NCI-H2029 treated with DMSO at 0.1 percent for 48 hours (cell line): ENCODE results near the gene SLC35F3.

Experiments used
- DNase-seq: peaks from one replicate; lab custom pipeline; 2025; lab: John Stamatoyannopoulos, UW

Gene SLC35F3

GRCh38 chr1:233972951-233973635 is 68.6 kb downstream of the SLC35F3 start:
- no peak for DNase-seq

DNA sequence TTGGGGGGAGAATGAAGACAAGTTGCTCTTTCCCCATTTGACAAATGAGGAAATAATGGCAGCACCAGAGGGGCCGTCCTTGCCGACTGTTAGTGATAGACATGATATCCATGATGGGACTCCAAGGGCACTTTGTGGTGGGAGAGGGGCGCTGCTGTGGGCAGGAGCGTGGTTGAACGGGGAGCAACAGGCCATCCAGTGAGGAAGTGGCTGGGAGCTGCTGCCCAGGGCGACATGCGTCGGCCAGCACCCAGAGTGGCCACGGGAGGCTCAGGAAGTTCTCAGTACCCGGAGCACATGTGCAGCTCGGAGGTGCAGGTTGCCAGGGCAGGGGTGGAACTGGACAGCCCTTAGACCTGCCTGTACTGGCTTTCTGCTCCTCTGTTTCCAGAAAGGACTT is 71.0 kb downstream of the SLC35F3 start:
- DNase-seq, result no peak

DNA sequence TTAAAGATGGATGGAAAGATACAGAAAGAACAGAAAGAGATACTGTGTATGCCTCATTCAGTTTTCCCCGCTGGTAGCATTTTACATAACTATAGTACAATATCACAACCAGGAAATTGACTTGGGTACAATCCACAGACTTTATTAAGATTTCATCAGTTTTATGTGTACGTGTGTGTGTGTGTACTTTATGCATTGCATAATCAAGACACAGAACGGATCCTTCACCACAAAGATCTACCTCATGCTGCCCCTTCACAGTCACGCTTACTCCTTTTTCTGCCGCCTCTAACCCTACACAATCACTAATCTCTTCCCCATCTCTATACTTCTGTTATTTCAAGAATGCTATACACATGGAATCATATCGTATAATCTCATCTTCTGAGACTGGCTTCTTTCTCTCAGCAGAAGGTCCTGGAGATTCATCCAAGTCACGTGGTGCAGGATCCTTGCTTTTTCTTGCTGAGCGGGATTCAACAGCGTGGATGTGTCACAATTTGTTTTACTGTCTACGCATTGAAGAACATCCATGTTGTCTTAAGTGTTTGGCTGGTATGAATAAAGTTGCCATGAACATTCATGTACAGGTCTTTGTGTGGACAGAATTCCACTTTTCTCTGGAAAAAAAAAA is 76.7 kb downstream of the SLC35F3 start:
- DNase-seq, result no peak

DNA sequence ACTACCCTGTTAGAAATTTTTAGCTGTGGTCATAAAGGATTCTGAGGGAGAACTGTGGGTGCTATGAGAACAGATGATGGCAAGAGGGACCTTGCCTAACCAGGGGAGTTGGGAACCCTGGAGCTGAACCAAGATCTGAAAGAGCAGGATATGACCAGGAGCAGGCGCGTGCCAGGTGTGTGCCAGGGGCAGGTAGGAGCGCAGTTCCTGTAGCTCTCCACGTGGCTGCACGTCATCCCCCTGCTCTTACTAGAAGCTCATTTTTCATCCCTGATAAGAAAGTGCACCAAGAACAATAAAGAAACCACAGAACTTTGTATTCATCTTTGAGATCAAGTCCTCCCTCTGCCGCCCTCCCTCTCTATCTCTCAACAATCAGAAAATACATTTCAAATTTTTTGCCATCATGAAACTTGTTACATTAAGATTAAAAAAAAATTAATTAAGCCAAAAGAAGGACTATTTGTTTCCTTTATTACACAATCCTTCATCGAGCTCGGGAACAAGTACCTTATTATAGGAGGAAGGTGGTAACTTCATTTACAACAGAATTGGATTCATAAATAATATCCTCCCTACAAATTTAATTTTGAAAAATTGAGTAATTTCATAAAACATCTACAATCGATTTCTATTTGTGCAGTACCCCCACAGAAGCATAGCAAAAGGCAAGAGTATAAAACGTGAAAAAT is 78.5 kb downstream of the SLC35F3 start:
- no peak for DNase-seq

- DNase-seq, result no peak
Measured at GRCh38 chr1:233983811-233984210, 79.3 kb downstream of the SLC35F3 start.

- DNase-seq, result no peak
Measured at GRCh38 chr1:233988963-233989696, 84.7 kb downstream of the SLC35F3 start.

DNA sequence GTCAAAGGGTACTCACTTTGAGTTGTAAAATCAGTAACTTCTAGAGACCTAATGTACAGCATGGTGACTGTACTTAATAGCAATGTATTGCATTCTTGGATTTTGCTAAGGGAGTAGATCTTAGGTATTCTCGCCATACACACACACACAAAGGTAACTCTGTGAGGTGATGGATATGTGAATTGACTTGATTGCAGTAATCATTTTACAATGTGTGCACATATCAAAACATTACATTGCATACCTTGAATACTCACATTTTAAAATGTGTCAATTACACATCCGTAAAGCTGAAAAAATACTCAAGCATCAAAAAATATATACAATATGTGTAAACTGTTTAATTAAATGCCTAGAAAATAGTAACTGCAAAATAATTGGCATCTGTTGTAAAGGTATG is 86.0 kb downstream of the SLC35F3 start:
- no peak for DNase-seq

DNA sequence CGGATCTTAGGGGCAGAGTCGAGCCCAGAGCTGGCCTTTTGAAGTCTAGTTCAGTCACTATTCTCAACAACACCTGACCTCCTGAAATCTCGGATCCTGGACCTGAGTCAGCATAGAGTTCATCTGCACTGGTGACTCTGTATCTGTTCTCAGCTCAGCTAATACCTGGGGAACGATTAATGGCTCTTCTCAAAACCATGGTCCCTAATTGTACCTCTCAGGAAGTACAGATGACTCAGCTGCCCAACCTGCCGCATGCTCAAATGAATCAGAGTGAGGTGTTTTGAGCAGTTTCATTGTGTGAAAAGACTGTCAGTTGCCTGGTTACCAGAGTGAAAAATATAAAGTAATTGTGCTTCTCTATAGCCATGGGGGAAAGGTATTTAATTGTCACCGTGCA is 89.2 kb downstream of the SLC35F3 start:
- no peak for DNase-seq

DNA sequence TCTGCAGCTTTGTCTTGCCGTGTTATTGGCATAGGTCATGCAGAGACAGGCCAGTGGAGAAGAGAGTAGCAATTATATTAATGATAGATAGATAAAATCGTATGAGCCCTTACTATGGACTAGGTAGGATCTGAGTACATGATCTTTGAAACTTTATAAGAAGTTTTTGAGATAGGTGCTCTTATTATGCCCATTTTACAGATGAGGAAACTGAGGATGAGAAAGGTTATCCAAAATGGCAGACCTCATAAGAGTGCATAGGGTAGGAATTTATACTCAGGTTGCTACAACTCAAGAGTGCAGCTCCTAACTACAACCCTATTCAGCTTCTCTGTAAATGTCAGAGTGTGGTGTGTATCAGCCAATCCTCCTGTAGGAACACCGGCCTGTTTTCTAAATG is 89.6 kb downstream of the SLC35F3 start:
- no peak for DNase-seq

DNA sequence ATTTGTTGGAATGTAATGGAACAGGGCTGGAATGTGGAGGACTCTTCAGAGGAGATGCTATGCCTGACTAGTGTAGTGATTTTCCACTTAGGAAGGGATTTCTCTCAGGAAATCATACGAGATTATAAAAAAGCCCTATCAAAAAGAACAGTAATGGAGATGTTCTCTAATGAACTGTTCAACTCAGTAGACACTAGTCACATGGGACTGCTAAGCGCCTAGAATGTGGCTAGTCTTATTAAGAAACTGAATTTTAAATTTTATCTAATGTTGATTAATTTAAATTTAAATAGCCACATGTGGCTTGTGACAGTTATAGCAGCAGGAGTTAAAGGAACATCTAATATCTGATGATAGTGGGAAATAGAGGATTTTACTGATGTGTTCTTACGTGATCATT is 94.0 kb downstream of the SLC35F3 start:
- DNase-seq, result no peak

- no peak for DNase-seq
Measured at GRCh38 chr1:233998891-233999290, 94.4 kb downstream of the SLC35F3 start.

GRCh38 chr1:234000557-234001041 is 96.1 kb downstream of the SLC35F3 start:
- no peak for DNase-seq

DNA sequence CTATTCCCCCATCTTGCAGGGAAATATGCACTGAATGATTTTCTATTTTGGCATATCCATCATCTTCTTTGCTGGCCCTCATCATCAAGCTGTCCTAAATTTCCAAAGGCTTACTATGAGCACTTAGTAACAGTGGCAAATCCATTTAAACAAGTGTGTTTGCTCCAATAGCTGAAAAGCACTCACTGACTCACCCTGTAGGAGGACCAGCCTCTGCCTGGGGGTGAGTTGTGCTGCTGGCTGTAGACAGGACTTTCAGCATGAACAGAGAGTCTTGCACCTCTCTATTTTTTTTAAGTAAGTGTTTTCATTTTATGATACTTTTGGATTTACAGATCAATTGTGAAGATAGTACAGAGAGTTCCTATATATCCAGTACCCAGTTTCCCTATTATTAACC is 97.3 kb downstream of the SLC35F3 start:
- no peak for DNase-seq

GRCh38 chr1:234004591-234004990 is 100.1 kb downstream of the SLC35F3 start:
- no peak for DNase-seq

DNA sequence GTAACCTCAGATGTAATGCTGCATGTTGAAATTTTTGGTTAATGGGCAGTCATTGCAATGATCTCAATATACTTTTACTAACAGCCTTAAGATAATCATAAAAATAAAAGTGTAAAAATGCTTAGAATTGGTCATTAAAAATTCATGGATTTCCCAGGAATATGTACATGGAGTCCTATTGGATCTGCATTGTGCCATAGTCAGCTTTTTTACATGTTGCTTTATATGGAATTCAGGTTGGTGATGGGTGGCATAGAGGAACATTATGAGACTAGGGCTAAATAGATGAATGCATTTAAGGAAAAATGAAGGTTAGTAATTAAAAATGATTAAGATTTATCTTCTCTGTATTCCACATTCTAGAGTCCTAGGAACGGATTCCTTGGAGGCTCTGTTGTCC is 103.2 kb downstream of the SLC35F3 start:
- no peak for DNase-seq

DNA sequence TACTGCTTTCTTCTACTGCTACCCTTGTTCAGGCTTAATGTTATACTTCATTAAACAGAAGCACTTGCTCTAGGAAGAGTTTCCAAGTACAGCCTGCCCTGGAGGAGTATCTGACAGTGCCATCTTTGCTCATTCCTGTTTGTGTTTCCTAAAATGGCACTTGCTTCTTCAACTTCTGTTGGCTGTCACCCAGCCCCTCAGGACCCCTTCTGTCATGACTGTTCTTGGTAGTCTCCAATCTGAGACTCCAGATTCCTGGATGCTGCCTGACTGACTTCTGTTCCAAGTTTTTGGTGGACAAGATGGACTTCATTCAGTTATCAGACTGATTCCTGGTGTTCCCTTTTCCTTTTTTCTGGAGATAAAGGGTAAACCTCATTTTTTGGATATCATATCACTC is 104.1 kb downstream of the SLC35F3 start:
- DNase-seq, result no peak

DNA sequence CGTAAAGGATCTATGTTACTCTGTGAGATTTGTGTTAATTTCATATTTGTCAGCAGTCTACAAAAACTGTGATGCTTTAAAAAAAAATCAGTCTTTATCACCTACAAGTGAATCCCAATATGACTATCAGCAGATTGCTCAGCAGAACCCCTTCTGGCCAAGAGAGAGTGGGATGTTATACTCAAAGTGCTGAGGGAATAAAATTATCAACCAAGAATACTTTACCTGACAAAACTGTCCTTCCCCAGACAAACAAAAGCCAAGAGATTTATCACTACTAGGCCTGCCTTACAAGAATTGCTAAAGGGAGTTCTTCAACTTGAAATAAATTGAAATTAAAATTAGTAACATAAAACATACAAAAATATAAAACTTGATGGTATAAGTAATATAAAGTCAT is 105.2 kb downstream of the SLC35F3 start:
- no peak for DNase-seq

- DNase-seq, result no peak
Measured at GRCh38 chr1:234014208-234014607, 109.7 kb downstream of the SLC35F3 start.

DNA sequence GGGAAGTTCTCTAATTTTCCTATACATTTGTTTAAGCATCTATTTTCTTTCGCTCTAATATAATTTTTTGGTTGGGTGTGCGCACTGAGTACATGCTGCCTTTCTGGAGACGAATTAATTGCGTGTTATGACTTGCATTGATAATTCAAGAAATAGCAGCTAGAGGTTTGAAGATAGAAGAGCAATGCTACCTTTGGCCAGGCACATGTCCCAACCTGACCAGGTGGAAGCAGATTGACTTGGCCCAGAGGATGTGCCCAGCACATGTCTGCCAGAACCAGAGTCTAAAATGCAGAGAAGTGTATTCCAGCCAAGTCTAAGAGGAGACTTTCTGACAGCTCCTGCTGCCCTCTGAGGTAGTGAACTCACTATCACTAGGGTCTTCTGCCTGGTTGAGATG is 114.3 kb downstream of the SLC35F3 start:
- DNase-seq, result no peak

DNA sequence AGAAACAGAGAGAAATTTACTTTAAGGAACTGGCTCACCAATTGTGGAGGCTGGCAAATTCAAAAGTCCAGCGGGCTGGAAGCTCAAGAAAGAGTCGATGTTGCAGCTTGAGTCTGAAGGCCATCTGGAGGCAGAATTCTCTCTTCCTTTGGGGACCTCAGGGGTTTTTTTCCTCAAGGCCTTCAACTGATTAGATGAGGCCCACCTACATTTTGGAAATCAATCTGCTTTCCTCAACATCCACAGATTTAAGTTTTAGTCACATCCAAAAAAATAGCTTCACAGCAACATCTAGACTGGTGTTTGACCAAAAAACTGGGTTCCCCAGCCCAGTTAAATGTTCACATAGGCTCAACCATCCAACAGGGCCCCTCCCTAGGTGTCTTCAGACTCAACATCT is 114.9 kb downstream of the SLC35F3 start:
- no peak for DNase-seq

DNA sequence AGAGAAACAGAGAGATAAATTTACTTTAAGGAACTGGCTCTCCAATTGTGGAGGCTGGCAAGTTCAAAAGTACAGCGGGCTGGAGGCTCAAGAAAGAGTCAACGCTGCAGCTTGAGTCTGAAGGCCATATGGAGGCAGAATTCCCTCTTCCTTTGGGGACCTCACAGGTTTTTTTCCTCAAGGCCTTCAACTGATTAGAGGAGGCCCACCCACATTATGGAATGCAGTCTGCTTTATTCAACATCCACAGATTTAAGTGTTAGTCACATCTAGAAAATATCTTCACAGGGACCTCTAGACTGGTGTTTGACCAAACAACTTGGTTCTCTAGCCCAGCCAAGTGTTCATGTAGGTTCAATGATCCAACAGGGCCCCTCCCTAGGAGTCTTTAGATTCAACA is 117.8 kb downstream of the SLC35F3 start:
- DNase-seq, result no peak

DNA sequence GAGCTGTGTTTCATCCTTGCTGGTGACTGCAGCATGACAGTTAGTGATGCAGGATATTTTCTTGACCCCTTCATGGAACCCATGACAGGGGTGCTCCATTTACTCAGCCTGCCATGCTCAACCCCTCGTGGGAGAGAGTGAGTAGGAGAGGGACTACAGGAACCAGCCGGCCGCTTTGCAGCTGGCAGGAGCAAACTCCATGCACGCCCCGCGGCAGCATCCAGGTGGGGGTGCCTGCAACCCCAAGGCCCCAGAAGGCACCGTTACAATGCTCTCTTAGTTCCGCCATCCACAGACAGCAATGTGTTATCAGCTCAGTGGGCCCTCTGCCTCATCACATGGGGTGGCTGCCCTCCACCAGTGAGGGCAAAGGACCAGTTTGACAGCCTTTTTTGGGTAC is 135.1 kb downstream of the SLC35F3 start:
- no peak for DNase-seq
